Transverse colon (tissue), 4 donors: ENCODE measurements around the gene RHBDL1. TPM values are rescaled to one million over a fixed set of nuclear protein-coding genes. Genes with fewer than 3 reads are reported as not detected.

Experiments
- DNase-seq: peaks from one replicate; pipeline ENCODE4 v3.0.0-alpha.2; 2019
- H3K27ac ChIP-seq, 4 donors: fragments of 200-600 bp; sonication (generic); 2 replicates each; pipeline ENCODE4 v1.5.1; 2016 to 2018; ENCODE audit warnings: inconsistent platforms in 4 of 4
- H3K27me3 ChIP-seq: fragments of 200-600 bp; sonication (generic); 2 replicates; pipeline ENCODE4 v1.5.1; 2017; ENCODE audit warnings: inconsistent platforms
- H3K36me3 ChIP-seq, 4 donors: fragments of 200-600 bp; sonication (generic); 2 replicates each; pipeline ENCODE4 v1.5.1; 2017 to 2019; ENCODE audit warnings: inconsistent platforms in 4 of 4
- H3K4me1 ChIP-seq, 4 donors: fragments of 200-600 bp; sonication (generic); 2 replicates each; pipeline ENCODE4 v1.5.1; 2017 to 2020; ENCODE audit warnings: inconsistent platforms in 4 of 4
- H3K4me3 ChIP-seq, 4 donors: fragments of 200-600 bp; sonication (generic); 1 replicate in 1 of 4; 2 replicates in 3 of 4; pipeline versions ENCODE4 v1.5.1 to v1.6.1; 2017 to 2019; ENCODE audit warnings: inconsistent platforms in 4 of 4
- H3K9me3 ChIP-seq, 2 donors: fragments of 200-600 bp; sonication (generic); 2 replicates each; pipeline ENCODE4 v1.5.1; 2017 to 2019; ENCODE audit warnings: inconsistent platforms in 2 of 2
- CTCF ChIP-seq, 5 experiments: fragments of 200-600 bp in 3 of 5; fragments of 450-650 bp in 2 of 5; sonication (generic) in 3 of 5; IDR thresholded peaks; 1 replicate in 2 of 5; 2 replicates in 3 of 5; pipeline ENCODE4 v1.5.1; 2016 to 2017; ENCODE audit warnings: antibody characterized with exemption in 5 of 5, inconsistent platforms in 3 of 5, mild to moderate bottlenecking in 2 of 5, moderate library complexity in 1 of 5
- EP300 ChIP-seq: sonication (generic); formaldehyde crosslinking; IDR thresholded peaks from one replicate; pipeline ENCODE4 v1.6.1; 2017; ENCODE audit warnings: antibody characterized with exemption, low read depth
- POLR2A ChIP-seq: fragments of 450-650 bp; IDR thresholded peaks from one replicate; pipeline ENCODE4 v1.6.1; 2016; ENCODE audit warnings: antibody characterized with exemption, mild to moderate bottlenecking, moderate library complexity
- POLR2AphosphoS5 ChIP-seq, 3 donors: sonication (generic); formaldehyde crosslinking; IDR thresholded peaks; one replicate each; pipeline ENCODE4 v1.6.1; 2016; ENCODE audit warnings: antibody characterized with exemption in 3 of 3
- WGBS, 2 donors: methylation state at CpG; one replicate each; pipeline ENCODE4 v1.1.5; 2018; ENCODE audit warnings: low coverage in 1 of 2; 5-methylcytosine and 5-hydroxymethylcytosine counted together
- in situ Hi-C, 4 donors: fragments of 200-750 bp; cut with MboI; loops; one replicate each; pipeline versions ENCODE4 v1.15.0 to v1.15.1; 2017; ENCODE audit warnings: low sequenced_read_pairs in 3 of 4, low pct_ligation_motif_present in 1 of 4, low pct_unique_long_range_greater_than_20kb in 1 of 4
- intact Hi-C: fragments of 100-400 bp; cut with DNase I; formaldehyde crosslinking; loops from one replicate; pipeline ENCODE4 v1.15.1; 2023; ENCODE audit warnings: low total_unique reads
- total RNA-seq, 4 donors: library from RNA; depleted of rRNA; stranded (reverse); fragments of >200 nt; gene quantifications; one replicate each; pipeline ENCODE4 v1.1.0, GENCODE V29; 2016

Gene RHBDL1
- total RNA-seq, 4 donors from 2014 or later: 1.8 to 39.3 (median 8.1) TPM

- Histone ChIP-seq H3K27me3 (no peaks in the 10 kb centered on the region), H3K9me3 (no peaks in the 10 kb centered on the region), H3K4me1 (peaks cover 11 to 22% (median 21%) of the 10 kb centered on the region in 4 donors), H3K4me3 (peak within 1 kb of the TSS; percentile 73 to 94 (median 79)), H3K27ac (peak within 1 kb of the TSS; percentile 96 to 100 (median 98)), H3K36me3 (no peaks in the 10 kb centered on the region)
- WGBS, 2 donors: 0 to 5% methylated on average over 4 to 66 of the region's 91 CpGs
- intact Hi-C loops: loop anchor here (1.0 kb wide), 1 partner anchor 47 kb away; no protein-coding TSS in a partner anchor
- in situ Hi-C loops: no loop called here
- TF ChIP-seq CTCF (IDR thresholded peaks at IDR 0.05) (peak in 3 of 5 experiments; percentile 3 to 44 (median 20)), EP300 (no peak), POLR2AphosphoS5 (IDR thresholded peaks at IDR 0.05) (peak; percentile 13 to 83 (median 73)), POLR2A (peak; percentile 61)
- peak; percentile 97 for DNase-seq
These were observed 39.0 kb upstream of the RHBDL1 start, which contains the start of gene METTL26 for GRCh38 chr16:636206-637080. Gene METTL26, minus strand, starts transcription at chr16:636305. Its CDS starts 15 bp downstream, at chr16:636290.

- Histone ChIP-seq H3K36me3 (no peaks in the 10 kb centered on the region), H3K27ac (peak overlapping the region; percentile 96 to 100 (median 98)), H3K4me3 (peak overlapping the region; percentile 73 to 94 (median 79)), H3K27me3 (no peaks in the 10 kb centered on the region), H3K9me3 (no peaks in the 10 kb centered on the region), H3K4me1 (peaks cover 11 to 25% (median 21%) of the 10 kb centered on the region in 4 donors)
- no peak for TF ChIP-seq POLR2AphosphoS5 (IDR thresholded peaks at IDR 0.05)
- no peak for TF ChIP-seq EP300
- TF ChIP-seq CTCF (IDR thresholded peaks at IDR 0.05): no peak
- no peak for TF ChIP-seq POLR2A
- DNase-seq: peak; percentile 92
- WGBS, 2 donors: 29% methylated on average over 22 of the region's 53 CpGs; no CpG with 5 or more reads in 1 of the 2 donors
- in situ Hi-C loops: no loop called here
- intact Hi-C loops: no loop called here
These were observed 38.1 kb upstream of the RHBDL1 start for GRCh38 chr16:637081-638018.

GRCh38 chr16:638034-638543, 37.4 kb upstream of the RHBDL1 start:
- H3K4me1 ChIP-seq: peaks cover 17 to 33% (median 28%) of the 10 kb centered on the region in 4 donors
- intact Hi-C loops (no loop called here), in situ Hi-C loops (no loop called here)
- WGBS, 2 donors: 85% methylated on average over 10 of the region's 15 CpGs; no CpG with 5 or more reads in 1 of the 2 donors
- no peaks in the 10 kb centered on the region for H3K36me3 ChIP-seq
- no peak for TF ChIP-seq EP300
- no peak for TF ChIP-seq CTCF (IDR thresholded peaks at IDR 0.05)
- no peak for TF ChIP-seq POLR2AphosphoS5 (IDR thresholded peaks at IDR 0.05)
- no peak for TF ChIP-seq POLR2A
- peak overlapping the region in 3 of 4 donors; percentile 96 to 100 (median 98) for H3K27ac ChIP-seq
- H3K9me3 ChIP-seq: no peaks in the 10 kb centered on the region
- H3K4me3 ChIP-seq: no peak overlapping the region
- DNase-seq: no peak
- no peaks in the 10 kb centered on the region for H3K27me3 ChIP-seq
